GM19193 (cell line): Measurements from ENCODE around the gene CES3.

Experiments
- POLR2A ChIP-seq: IDR thresholded peaks from 4 replicates; pipeline ENCODE4 v1.6.1; 2011; ENCODE audit not compliant: insufficient read depth, insufficient read length; ENCODE audit errors: extremely low read depth

The CES3 gene

DNA sequence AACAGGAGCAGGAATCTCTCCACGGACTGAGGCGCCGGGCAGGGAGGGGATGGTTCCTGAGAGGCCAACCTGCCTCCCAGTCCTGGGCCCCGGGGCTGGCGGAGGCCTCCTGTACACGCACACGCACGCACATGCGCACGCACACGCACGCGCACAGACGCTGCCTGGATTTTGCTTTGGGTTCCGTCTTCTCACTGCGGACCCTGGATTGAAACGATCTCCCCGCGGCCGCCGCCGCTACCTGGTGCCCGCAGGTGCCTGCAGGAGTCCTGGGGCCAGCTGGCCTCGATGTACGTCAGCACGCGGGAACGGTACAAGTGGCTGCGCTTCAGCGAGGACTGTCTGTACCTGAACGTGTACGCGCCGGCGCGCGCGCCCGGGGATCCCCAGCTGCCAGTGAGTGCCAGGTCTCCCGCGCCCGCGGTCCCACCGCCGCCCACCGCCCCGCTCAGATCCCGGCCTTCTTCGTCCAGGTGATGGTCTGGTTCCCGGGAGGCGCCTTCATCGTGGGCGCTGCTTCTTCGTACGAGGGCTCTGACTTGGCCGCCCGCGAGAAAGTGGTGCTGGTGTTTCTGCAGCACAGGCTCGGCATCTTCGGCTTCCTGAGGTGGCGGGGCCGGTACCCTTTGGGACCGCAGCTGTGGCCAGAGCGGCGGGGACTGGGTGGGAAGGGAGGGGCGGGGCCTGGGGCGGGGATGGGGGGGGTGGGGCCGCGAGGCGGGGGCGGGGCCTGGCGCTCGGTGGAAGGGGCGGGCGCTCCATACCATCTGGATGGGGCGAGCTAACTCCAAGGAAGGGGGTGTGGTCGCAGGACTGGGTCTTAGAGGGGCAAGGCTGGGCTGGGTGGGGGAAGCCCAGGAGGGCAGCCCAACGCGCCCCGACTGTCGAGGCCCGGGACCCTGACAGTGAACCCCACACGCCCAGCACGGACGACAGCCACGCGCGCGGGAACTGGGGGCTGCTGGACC, 39.6 kb downstream of the CES3 start:
- TF ChIP-seq POLR2A, result no peak

DNA sequence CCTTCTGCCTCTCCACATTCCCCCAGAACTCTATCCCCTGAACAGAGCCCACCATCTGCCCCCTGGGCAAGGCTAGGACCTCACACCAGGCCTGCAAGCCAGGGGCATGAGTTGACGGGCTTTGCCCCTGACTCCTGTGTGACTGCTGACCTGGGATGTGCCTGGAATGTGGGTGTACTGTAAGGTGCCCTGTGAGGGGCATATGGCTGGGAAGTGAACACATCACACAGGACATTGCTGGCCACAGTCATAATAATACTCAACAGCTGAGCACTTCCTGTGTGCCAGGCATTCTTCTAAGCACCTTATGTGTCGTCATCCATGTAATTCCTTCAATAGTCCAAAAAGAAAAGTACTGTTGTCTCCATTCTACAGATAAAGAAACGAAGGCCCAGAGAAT, 40.7 kb downstream of the CES3 start:
- no peak for TF ChIP-seq POLR2A

DNA sequence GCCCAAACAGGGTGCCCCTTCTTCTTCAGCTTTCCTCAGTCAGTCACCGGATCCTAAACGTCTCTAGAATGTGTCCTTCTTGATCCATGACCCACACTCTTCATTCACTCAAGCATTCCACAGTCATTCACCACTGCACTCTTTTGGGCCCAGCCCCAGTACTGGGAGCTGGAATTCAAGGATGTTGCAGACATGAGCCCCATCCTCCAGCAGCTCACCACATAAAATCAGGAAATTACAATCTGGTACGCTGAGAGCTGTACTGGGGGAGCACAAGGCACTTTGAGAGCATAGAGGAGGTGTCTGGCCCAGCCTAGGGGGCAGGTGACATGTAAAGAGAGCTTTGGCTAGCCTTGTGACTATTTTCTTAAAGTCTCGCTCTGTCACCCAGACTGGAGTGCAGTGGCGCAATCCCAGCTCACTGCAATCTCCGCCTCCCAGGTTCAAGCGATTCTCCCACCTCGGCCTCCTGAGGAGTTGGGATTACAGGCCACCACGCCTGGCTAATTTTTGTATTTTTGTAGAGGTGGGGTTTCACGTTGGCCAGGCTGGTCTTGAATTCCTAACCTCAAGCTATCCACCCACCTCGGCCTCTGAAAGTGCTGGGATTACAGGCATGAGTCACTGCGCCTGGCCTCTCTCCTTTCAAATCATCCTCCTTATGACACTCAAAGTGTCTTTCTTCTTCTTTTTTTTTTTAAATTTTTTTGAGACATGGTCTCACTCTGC, 46.0 kb downstream of the CES3 start:
- no peak for TF ChIP-seq POLR2A

DNA sequence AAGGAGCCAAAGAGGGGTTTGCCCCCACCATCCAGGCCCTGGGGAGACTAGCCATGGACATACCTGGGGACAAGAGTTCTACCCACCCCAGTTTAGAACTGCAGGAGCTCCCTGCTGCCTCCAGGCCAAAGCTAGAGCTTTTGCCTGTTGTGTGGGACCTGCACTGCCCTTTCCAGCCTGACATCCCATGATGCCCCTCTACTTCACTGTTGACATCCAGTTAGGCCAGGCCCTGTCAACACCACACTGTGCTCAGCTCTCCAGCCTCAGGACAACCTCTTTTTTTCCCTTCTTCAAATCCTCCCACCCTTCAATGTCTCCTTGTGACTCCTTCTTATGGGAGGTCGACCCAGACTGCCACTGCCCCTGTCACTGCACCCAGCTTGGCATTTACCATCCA, 48.1 kb downstream of the CES3 start:
- no peak for TF ChIP-seq POLR2A

DNA sequence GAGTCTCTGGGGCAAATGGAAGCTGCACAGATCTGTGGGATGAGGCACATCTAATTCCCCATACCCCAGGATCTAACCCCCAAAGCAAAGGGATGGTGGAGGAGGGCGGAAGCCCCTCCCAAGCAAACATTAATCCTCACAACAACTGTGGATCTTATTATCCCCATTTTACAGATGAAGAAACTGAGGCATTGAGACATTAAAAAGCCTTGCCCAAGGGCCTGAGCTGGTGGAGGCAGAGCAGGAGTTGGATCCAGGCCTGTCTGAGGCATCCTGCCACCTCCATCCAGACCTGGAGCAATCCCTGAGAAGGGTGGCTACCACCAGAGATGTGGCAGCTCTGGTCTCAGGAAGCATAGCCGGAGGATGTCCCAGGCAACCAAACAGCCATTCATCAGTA, 50.2 kb downstream of the CES3 start:
- TF ChIP-seq POLR2A, result no peak

DNA sequence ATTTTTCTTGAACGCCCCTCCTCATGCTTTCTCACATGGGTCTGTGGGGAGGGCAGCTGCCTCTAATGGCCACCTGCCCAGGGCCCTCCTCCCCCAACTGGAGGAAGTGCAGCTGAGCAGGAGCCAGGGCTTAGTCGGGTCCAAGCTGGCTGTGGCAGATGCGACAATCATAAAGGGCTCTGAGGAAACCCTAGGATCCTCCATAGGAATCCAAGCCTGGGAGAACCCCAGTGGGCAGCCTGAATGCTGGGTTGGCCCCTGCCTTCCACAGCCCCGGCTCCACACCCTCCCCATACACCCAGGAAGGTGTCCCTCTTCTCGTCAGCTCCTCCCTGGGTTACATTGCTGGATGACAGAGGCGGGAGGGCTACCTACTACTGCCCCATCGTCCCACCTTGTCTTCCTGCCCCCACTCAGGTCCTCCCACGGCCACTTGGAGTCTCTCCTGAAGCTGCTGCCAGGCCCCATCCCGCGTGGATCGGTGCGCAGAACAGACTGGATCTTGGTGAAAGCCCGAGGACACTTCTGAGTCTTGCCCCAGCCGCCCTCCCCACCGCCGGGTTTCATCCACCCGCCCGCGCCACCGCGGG, 52.3 kb downstream of the CES3 start:
- TF ChIP-seq POLR2A, result no peak

DNA sequence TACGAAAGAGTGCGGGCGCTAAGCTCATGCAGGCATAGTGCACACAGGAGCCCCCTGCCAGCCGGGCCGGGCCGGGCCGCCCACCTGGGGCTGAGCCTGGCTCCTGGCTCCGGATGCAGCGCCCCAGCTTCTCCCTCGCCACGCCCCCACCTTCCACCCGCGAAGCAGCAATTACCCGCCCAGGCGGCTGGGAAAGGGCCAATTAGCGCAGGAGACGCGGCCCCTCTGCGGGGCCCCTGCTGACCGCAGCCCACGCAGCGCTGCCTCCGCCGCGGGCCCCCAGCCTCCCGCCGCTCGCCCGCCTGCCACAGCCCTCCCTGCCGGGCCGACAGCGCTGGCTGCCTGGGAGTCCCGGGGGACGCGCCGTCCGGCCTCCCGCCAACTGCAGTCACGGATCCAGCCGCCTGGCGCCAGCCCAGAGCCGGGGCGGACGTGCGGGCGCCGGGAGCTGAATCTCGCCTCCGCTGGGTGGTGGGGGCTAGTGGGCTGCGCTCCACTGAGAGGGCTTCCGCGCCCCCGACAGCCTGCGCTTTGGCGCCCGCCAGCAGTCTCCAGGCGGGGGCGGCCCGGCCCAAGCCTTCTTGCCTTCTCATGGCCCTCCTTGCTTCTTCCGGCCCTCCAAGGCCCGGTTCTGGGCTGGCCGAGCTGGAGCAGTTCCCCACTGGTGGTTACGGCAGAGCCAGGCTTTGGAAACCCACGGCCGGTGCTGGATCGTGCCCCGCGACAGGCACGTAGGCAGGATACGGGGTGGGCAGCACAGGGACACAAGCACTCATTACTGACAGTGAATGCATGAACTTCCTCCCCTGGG, 53.0 kb downstream of the CES3 start:
- no peak for TF ChIP-seq POLR2A

DNA sequence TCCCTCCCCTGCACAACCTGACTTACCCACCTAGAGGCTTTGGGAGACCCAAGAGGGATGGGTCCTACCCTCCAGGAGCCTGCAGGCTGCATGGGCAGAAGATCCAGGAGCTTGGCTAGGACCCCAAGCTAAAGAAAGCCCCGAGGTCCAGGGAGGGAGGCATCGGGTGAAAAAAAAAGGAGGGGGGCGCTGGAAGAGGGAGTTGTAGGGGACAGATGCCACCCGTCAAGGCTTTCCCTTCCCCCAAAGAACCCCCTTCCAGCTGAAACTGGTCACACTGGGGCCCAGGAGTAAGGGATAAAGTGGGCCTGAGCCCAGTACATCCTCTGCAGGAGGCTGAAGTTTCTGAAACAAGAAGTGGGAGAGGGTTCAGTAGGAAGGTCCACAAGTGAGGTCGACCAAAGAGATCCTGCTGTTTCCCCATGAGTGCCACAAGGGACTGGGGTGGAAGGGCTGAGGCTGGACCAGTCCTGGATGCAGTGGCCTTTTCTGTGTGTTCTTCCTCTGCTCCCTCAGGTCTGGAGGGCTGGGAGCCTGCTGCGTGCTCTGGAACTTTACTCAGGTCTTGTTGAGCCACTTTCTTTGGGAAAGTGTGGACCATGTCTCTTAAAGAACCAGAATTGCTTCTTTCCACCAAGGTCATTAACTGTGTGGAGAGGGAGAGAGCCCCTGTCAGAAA, 53.7 kb downstream of the CES3 start:
- no peak for TF ChIP-seq POLR2A

DNA sequence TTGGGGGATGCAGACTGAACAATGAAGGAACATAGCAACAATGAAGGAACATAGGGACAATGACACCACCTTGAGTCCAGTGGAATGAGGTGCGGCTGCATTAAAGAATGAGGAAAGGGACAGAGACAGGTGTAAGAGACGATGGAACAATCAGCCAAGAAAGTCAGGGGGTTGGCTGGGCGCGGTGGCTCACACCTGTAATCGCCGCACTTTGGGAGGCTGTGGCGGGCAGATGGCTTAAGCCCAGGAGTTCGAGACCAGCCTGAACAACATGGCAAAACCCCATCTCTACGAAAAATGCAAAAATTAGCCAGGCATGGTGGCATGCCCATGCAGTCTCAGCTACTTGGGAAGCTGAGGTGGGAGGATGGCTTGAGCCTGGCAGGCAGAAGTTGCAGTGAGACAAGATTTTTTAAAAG, 54.3 kb downstream of the CES3 start:
- TF ChIP-seq POLR2A, result no peak

DNA sequence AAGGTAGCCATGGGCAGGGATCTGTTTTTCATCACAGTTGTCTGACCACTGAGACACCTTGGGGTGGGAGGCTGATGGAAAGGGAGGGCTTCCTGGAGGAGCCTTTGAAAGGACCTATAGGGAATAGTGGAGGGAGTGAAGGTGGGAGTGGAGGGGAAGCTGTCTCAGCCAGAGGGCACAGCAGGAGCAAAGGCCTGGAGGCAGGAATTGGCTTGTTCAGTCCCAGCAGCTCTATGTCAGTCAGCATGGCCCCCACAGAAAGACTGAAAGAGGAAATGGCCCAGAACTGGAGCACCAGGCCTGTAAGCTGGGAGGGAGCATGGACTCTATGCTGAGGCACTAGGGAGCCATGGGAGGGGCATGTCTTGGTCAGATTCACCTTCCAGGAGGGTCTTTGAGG, 55.1 kb downstream of the CES3 start:
- TF ChIP-seq POLR2A, result no peak

DNA sequence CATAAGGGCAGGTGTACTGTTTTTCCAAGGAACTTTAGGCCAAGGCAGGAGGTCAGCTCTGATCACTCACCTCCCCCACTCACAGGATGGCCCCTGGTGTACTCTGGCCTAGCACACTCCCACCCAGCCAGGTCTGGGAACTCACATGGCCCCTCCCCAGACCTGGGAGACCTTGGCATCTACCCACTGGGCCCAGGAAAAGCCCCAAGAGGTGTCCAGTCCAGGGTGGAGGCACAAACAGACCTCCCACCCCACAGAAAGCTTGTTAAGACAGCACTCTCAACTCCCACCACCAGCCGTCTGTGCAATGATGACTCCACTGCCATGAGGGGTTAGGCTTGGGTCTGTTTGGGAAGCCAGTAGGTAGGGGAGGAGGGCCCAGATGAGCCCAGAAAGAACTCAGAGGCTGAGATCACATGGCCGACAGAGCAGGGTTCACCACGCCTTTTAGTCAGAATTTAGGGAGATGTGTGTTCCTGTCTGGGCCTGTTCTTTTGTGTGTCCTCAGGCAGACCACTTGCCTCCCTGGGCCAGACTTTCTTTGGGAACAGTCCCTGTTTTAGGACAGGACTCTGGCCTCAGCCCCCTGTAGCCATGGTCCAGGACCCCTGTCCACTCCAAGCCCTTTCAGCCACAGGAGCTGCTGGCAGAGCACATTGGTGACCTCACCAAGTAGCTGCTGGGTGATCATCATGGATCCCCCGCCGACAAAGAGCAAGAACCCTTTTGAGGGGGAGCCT, 55.8 kb downstream of the CES3 start:
- TF ChIP-seq POLR2A, result no peak

DNA sequence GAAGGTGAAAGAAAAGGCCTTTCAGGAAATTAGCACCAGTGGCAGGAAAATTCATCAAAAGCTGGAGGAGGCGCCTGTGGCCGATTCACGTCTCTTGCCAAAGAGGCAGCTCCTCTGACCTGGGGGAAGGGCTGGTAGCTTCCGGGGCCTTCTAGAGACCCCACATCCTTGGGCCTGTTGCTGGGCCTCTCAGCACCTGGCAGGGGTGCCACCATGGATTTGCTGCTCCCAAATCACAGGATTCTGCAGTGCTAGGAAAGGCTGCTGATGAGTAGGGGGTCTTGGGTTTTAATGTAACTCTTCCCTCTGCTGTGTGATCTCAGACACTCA, 56.3 kb downstream of the CES3 start:
- TF ChIP-seq POLR2A, result no peak

DNA sequence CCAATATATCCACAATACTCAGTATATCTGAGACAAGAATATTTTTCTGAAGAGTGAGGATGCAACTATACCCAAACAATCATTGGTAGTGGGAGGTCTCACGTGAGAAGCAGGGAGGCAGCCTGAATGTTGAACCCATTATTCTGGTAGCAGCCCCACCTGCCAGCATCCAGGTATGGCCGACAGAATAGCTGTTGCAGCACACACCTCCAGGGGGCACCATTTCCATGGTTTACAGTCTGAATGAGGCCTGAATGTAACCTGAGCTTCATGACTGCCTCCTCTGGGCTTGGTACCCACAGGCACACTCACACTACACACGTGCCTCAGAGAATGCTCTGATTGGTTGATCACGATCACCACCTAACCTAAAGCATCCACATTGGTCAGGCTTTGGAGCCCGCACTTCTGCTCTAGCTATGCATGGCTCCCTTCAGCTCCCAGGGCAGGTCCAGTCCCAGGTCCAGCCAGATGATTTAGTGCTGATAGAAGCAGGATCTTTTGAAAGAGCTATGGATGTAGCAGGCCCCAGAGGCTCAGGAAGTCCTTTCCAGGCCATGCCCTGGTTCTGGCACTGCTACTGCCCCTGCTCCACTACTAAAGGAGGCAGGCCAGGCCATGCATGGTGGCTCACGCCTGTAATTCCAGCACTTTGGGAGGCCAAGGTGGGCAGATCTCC, 56.9 kb downstream of the CES3 start:
- TF ChIP-seq POLR2A, result no peak

DNA sequence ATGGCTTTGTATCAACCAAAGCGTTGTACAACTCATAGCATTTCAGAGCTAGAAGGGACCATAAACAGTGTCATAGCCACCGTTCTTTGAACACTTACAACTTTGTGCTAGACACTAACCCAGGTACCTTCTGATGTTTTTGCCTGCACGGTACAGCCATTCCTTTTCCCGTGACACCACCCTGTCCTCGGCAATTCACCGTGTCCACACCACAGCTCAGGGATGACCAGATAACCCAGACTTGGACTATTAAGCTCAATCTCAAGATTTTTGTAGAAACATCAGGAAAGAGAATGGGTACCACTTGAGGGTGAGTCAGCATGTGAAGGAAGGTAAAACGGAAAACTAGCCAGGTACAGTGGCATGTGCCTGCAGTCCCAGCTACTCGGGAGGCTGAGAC, 58.1 kb downstream of the CES3 start:
- TF ChIP-seq POLR2A, result no peak

DNA sequence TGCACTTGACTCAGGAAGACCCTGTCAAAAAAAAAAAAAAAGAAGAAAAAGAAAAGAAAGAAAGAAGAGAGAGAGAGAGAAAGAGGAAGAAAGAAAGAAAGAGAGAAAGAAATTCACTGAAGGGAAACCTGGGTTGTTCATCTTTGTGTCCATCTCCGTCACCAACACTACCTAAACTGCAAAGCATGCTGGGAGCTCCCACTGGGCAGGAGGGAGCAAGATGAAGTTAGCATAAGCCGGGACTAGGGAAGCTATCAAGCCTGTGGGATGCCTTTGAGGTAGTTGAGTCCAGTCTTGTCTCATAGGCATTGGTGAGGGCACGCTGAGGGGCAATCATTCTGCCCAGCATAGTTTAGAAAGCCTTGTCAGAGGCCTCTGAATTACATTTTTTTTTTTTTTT, 60.3 kb downstream of the CES3 start:
- TF ChIP-seq POLR2A, result no peak
